Left kidney (tissue), 2 donors: Measurements from ENCODE around the gene PPP4C. TPM values are rescaled to one million over a fixed set of nuclear protein-coding genes. Genes with fewer than 3 reads are reported as not detected.

Experiments
- DNase-seq: peaks from one replicate; pipeline ENCODE4 v3.0.0-alpha.2; 2013
- polyA plus RNA-seq: library from polyadenylated mRNA; unstranded; fragments of 120-200 nt; gene quantifications from one replicate; pipeline ENCODE4 v1.2.1, GENCODE V29; 2013; ENCODE audit not compliant: insufficient read length

The PPP4C gene
- polyA plus RNA-seq, 1 donor, result 82.7 TPM

GRCh38 chr16:30053376-30054015, 22.3 kb upstream of the PPP4C start:
- no peak for DNase-seq

DNA sequence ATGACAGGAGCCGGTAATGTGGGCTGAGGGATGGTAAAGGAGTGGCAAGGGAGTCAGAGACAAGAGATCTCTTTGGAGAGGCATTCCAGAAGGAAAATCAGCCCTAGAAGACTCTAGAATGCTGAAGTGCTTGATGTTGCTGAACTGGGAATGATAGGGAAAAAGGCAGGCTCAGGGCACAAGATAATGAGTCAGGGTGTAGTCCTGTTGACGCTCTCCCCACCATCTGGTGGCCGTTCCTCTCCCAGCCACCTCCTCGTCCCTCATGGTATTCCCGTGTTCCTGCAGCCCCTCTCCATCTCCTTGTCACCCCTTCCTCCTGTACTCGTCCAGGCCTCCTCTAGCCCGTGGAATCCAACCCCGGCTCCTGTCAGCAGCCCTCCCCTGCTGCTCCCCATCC, 21.3 kb upstream of the PPP4C start:
- DNase-seq, result no peak

DNA sequence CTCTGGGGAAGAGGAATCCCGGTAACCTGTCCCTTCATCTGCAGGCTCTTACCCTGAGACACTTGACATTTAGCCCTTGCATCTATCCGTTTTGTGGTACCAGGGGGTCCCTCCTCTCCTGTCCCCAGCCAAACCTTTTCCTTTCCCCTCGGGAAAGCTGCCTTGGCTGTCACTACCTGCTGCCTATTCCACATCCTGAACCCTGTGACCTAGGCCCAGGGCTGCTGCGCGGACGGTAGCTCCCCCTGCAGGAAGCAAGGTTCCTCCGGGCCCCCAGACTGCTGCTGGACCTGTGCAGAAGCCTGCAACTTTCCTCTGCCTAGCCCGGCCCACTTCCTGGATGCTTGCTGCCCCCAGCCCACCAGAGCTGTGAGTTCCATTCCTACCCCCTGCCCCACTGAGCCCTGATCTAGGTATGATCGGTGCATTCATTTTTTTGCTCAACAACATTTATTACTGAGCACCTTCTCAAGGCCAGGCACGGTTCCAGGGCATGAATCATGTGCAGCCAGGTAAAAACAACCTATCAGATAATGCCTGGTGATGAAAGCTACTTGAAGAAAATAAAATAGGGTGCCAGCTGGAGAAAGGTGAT, 20.7 kb upstream of the PPP4C start:
- DNase-seq, result no peak

- no peak for DNase-seq
Observed at GRCh38 chr16:30060346-30060745, 15.4 kb upstream of the PPP4C start.

- DNase-seq, result no peak
Observed at GRCh38 chr16:30060836-30061554, 14.8 kb upstream of the PPP4C start.

DNA sequence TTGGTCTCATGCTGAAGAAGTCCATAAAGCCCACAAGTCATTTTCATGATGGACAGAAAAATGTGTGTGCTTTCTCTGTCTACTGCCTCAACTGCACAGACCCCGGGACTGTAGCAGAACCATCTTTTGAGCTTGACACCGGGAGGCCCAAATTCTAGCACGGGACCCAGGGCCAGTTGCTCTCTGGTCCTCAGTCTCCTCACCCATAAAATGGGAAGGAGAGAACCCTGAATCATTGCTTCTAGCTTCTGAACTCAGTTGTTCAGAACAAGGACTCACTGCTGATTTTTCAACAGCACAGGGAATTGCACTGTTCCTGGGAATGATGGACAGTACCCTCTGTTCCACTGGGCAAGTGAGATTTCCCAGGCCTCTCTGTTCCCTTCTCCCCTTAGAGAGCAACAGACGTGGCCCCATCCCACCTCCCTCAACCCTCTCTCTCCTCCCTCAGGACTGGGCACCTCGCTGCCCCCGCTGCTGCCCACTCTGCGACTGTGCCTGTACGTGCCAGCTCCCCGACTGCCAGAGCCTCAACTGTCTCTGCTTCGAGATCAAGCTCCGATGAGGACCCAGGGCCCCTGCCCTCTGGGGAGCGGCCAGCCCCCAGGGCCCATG, 12.4 kb upstream of the PPP4C start:
- DNase-seq, result no peak

DNA sequence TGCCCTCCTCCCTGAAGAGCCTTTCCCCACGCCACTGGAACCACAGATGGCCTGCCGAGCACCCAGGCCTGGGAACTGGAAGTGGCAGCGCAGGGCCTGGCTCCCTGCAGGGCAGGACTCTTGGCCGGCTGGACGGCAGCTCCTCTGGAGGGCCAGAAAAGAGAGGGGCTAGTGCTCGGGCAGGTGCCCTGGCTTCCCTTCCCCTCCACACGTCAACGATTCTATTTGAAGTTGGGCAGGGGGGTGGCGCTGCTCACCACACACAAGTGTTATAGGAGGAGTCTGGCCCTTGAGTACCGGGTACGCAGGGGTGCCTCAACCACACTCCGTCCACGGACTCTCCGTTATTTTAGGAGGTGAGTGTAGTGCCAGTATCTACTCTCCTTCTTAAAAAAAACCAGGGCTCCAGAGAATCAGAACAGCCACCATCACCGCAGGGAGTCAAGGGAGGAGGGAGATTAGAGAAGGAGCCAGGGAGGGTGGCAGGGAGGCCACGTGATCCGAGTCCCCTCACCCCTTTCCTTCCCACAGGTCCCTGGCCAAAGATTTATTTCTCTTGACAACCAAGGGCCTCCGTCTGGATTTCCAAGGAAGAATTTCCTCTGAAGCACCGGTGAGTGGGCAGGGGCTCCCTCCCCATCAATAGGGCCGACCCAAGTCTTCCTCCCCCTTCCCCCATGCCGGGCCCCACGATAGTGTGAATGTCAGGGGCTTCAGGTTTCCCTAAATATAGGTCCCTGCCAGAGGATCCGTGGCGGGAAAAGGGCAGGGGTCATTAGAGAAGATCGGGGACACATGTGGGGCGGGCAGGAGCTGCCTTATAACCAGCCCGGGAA, 11.7 kb upstream of the PPP4C start:
- peak; percentile 81 for DNase-seq

- no peak for DNase-seq
Observed at GRCh38 chr16:30064729-30065101, 11.1 kb upstream of the PPP4C start.

- DNase-seq, result peak; percentile 97
Observed at GRCh38 chr16:30065102-30065942, 10.5 kb upstream of the PPP4C start, which contains the start of gene ALDOA. TSS of gene ALDOA (plus strand) at chr16:30065760. CDS start at chr16:30066898, 1,138 bp downstream.

- no peak for DNase-seq
Observed at GRCh38 chr16:30065943-30066760, 9.6 kb upstream of the PPP4C start.

- no peak for DNase-seq
Observed at GRCh38 chr16:30066761-30067583, 8.8 kb upstream of the PPP4C start.

GRCh38 chr16:30067584-30067916, 8.2 kb upstream of the PPP4C start:
- DNase-seq, result no peak

DNA sequence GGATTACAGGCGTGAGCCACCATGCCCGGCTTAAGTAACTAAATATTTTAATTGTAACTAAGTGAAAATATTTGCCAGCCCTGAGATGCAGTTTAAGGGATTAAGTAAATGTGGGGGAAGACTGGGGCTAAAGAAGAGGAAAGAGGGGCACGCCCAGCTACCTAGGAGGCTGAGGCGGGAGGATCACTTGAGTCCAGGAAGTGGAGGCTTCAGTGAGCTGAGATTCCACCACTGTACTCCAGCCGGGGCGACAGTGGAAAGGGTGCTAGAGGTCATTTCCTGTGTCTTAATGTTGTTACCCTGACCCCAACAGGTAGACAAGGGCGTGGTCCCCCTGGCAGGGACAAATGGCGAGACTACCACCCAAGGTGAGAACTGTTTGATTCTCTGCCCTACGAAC, 7.5 kb upstream of the PPP4C start:
- DNase-seq, result no peak

GRCh38 chr16:30068750-30069610, 6.8 kb upstream of the PPP4C start:
- no peak for DNase-seq

- DNase-seq, result no peak
Observed at GRCh38 chr16:30069611-30070462, 6.0 kb upstream of the PPP4C start.

DNA sequence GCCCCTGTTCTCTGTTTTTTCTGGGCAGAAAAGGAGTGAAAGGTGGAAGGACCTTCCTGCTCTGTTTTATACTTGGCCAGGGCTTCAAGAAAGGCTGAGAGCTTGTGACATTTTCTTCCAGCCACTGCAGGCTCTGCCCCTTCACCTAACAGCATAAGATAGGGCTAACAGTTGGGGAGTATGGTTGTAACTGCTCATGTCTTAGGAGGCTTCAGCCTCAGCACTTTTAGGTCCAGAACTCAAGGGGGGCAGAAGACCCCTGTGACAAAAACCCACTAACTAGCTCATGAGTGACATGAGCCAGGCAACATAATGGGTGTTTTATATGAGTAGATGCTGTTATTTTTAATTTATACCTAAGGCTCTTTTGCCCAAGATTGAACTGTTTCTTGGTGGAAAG, 5.3 kb upstream of the PPP4C start:
- no peak for DNase-seq

DNA sequence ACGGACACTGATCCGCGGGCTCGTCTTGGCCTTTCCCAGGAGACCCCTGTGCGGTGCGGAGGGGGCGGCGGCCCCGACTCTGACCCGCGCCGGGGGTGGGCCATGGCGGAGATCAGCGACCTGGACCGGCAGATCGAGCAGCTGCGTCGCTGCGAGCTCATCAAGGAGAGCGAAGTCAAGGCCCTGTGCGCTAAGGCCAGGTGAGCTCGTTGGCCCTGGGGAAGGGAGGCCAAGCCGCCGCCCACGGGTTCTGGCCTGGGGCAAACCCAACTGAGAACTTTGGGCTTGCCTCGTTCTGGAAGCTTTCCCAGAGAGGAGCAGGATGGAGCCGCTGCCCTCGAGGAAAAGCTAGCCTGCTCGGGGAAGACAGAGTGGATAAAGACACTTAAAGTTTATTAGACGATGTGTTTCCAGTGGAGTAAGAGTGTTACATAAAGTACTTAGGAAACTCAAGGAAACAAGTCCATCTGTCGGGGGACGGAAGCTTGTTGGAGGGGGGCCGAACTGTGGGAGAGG, 540 bp downstream of the PPP4C start:
- DNase-seq, result no peak
